Choroid plexus epithelial cell (primary cell): ENCODE data around the gene CORIN.

Experiments
- DNase-seq: peaks from one replicate; pipeline ENCODE4 v3.0.0-alpha.2; 2010; ENCODE audit warnings: low read depth
- H3K4me3 ChIP-seq: 2 replicates; pipeline ENCODE4 v1.5.1; 2011; ENCODE audit warnings: low read depth, mild to moderate bottlenecking, control low read depth, low read length, moderate library complexity
- CTCF ChIP-seq: conservative IDR thresholded peaks from 2 replicates; pipeline ENCODE4 v1.5.1; 2011; ENCODE audit warnings: low read depth, mild to moderate bottlenecking, control low read depth, inconsistent platforms, low read length, moderate library complexity

CORIN gene

DNA sequence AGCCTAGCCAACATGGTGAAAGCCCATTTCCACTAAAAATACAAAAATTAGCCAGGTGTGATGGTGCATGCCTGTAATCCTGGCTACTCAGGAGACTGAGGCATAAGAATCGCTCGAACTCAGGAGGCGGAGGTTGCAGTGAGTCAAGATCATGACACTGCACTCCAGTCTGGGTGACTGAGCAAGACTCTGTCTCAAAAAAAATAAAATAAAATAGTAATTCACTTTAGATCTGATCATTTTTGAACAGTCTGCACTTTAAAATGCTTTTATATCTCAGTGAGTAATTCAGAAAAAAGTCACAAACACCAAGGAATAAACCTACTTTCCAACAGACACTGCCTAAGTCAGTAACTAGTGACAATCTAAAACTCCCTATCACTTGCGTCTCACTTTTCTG, 25.6 kb upstream of the CORIN start:
- TF ChIP-seq CTCF = no peak
- H3K4me3 ChIP-seq = no peak overlapping the region
- DNase-seq = no peak

- H3K4me3 ChIP-seq = no peak overlapping the region
- DNase-seq = peak; percentile 80
- no peak for TF ChIP-seq CTCF
Measured at GRCh38 chr4:47862297-47862696, 24.4 kb upstream of the CORIN start.

GRCh38 chr4:47860305-47860704, 22.4 kb upstream of the CORIN start:
- TF ChIP-seq CTCF = no peak
- H3K4me3 ChIP-seq = no peak overlapping the region
- DNase-seq = no peak

DNA sequence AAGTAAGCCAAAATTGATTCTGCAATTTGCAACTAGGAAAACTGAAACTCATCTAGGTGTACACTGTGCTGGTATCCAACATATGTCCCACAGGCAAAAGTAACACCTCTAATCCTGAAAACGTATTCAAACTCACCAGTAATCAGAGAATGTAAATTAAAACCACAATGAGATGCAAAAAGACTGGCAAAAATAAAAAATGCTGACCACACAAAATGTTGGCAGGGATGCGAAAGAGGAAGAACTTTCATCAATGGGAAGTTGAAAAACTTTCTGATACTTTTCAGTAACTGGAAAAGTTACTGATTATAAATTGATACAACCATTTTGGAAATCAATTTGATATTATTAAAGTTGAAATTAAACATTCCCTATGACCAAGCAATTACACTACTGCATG, 20.1 kb upstream of the CORIN start:
- no peak for DNase-seq
- H3K4me3 ChIP-seq = no peak overlapping the region
- TF ChIP-seq CTCF = no peak

GRCh38 chr4:47856713-47857112, 18.8 kb upstream of the CORIN start:
- no peak for TF ChIP-seq CTCF
- H3K4me3 ChIP-seq = no peak overlapping the region
- DNase-seq = peak; percentile 60

DNA sequence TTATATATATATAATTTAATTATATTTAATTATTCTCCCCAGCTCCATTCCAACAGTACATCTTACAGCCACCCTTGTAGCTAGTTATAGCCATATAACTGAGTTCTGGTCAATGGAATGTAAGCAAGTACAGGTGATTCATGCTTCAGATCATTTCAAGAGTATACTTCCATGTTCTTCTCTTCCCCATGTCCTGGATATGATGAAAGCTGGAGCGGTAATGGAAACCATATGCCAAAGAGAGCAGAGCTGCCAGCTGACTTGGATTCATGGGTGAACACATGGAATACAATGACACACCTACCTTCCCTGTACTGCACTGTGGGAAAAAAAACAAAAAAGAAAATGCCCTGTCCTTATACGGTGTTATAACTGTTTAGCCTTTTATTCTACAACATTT, 17.5 kb upstream of the CORIN start:
- no peak for DNase-seq
- no peak for TF ChIP-seq CTCF
- no peak overlapping the region for H3K4me3 ChIP-seq

GRCh38 chr4:47852136-47852535, 14.3 kb upstream of the CORIN start:
- no peak overlapping the region for H3K4me3 ChIP-seq
- peak; percentile 97 for DNase-seq
- peak; percentile 13 for TF ChIP-seq CTCF
